ENCODE results near the gene C14orf119.
A peak's percentile ranks its signal among the peaks of the same experiment; 100 is the strongest.

The C14orf119 gene

GRCh38 chr14:23112359-23113178 lies 17.3 kb downstream of the C14orf119 start:
- no peak for DNase-seq

- no peak for DNase-seq
Observed at GRCh38 chr14:23113431-23114119, 18.3 kb downstream of the C14orf119 start.

GRCh38 chr14:23114120-23114458 lies 18.8 kb downstream of the C14orf119 start:
- DNase-seq = no peak

- DNase-seq = no peak
Observed at GRCh38 chr14:23114669-23115038, 19.3 kb downstream of the C14orf119 start.

- no peak for DNase-seq
Observed at GRCh38 chr14:23115039-23115731, 19.9 kb downstream of the C14orf119 start.

GRCh38 chr14:23115918-23116317 lies 20.6 kb downstream of the C14orf119 start:
- DNase-seq = no peak

GRCh38 chr14:23117371-23118020 lies 22.2 kb downstream of the C14orf119 start:
- DNase-seq = no peak

GRCh38 chr14:23118506-23119362 lies 23.4 kb downstream of the C14orf119 start, which contains the start of gene CEBPE:
TSS of gene CEBPE (minus strand) at chr14:23119255. CDS start at chr14:23119091, 164 bp downstream.
- no peak for DNase-seq

- DNase-seq = no peak
Observed at GRCh38 chr14:23119363-23120327, 24.3 kb downstream of the C14orf119 start.

GRCh38 chr14:23120541-23121251 lies 25.4 kb downstream of the C14orf119 start:
- DNase-seq = peak; percentile 92

GRCh38 chr14:23121361-23121771 lies 26.1 kb downstream of the C14orf119 start:
- DNase-seq = no peak

GRCh38 chr14:23122086-23122485 lies 26.8 kb downstream of the C14orf119 start:
- no peak for DNase-seq

GRCh38 chr14:23123419-23123818 lies 28.1 kb downstream of the C14orf119 start:
- no peak for DNase-seq

- no peak for DNase-seq
Observed at GRCh38 chr14:23124337-23124954, 29.1 kb downstream of the C14orf119 start.

- DNase-seq = no peak
Observed at GRCh38 chr14:23125011-23125410, 29.7 kb downstream of the C14orf119 start.

- no peak for DNase-seq
Observed at GRCh38 chr14:23125933-23126524, 30.7 kb downstream of the C14orf119 start.

GRCh38 chr14:23126548-23127278 lies 31.4 kb downstream of the C14orf119 start:
- no peak for DNase-seq

GRCh38 chr14:23127861-23128260 lies 32.6 kb downstream of the C14orf119 start:
- DNase-seq = no peak

Data from midbrain (tissue), 1 donor.